ENCODE measurements around the gene TNNT1. TPM values are rescaled to one million over a fixed set of nuclear protein-coding genes. Genes with fewer than 3 reads are reported as not detected.

The TNNT1 gene
- total and polyA plus RNA-seq, 9 donors = 1.3 to 3.6 (median 2.7) TPM; not detected in 4

DNA sequence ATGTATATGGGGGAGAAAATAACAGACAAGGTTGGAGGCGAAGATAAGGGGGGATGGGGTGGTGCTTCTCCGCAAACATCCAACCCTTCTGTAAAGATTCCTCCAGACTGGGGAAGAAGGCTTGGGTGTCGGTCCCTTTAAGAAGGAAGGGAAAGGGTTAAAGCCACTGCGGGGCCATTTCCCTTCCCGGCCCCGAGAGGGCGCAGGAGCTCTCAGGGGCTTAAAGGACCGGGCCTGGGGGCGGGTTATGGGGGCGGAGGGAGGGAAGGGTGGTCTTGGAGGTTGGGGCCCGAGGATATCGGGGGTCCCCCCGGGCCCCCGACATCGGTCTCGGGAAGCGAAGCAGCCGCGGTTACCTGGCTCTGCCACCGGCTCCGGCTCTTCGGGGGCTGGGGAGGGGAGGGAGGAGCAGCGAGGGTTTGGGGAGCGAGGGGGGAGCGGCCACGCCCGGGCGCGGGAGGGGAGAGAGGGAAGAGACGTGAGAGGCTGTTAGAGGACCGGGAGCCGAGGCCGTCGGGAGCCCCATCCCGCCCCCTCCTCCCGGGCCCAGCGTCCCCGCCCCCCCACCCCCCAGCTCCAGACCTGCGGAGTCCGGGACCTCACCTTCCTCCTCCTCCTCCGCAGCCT is 2.8 kb downstream of the TNNT1 start:
- Histone ChIP-seq H3K36me3 (no peaks in the 10 kb centered on the region), H3K9me3 (no peaks in the 10 kb centered on the region), H3K27ac (no peak overlapping the region), H3K27me3 (peaks cover 5% of the 10 kb centered on the region), H3K4me1 (ENCODE audit: insufficient read depth) (no peaks in the 10 kb centered on the region), H3K4me3 (no peak overlapping the region)
- intact Hi-C loops (cut with DNase I) = loop anchor here in 3 of 4 donors (10.0 kb wide), 2 partner anchors 229 to 359 kb away; partner anchors contain the start of genes IL11 (in 1 of the 3) and TMEM190 (in 1 of the 3)
- 1% methylated on average over 38 to 41 of the region's 41 CpGs for WGBS, 3 donors
- TF ChIP-seq EP300 (IDR thresholded peaks at IDR 0.05) = no peak
- DNase-seq = no peak

DNA sequence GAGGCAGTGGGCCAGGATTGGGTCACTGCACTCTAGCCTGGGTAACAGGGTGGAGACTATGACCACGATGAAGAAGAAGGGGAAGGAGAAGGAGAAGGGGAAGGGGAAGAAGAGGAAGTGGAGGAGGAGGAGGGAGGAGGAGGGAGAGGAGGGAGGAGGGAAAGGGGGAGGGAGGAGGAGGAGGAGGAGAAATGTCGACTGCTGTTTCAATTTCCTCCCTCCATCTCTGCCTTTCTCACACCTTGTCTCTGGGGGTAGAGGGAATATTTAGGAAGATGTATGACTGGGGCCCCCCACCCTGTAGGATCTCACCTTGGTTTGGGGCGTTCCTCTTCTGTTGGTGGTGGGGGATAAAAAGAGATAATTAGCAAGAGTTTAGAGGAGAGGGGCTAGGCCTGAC is 3.8 kb downstream of the TNNT1 start:
- Histone ChIP-seq H3K4me3 (no peak overlapping the region), H3K27ac (no peak overlapping the region), H3K27me3 (peaks cover 5% of the 10 kb centered on the region), H3K9me3 (no peaks in the 10 kb centered on the region), H3K36me3 (no peaks in the 10 kb centered on the region), H3K4me1 (ENCODE audit: insufficient read depth) (no peaks in the 10 kb centered on the region)
- intact Hi-C loops (cut with DNase I) = loop anchor here in 3 of 4 donors (10.0 kb wide), 2 partner anchors 230 to 360 kb away; partner anchors contain the start of genes IL11 (in 1 of the 3) and TMEM190 (in 1 of the 3)
- TF ChIP-seq EP300 (IDR thresholded peaks at IDR 0.05) (no peak), POLR2A (IDR thresholded peaks at IDR 0.05) (no peak)
- TF ChIP-seq, protein P1, sequence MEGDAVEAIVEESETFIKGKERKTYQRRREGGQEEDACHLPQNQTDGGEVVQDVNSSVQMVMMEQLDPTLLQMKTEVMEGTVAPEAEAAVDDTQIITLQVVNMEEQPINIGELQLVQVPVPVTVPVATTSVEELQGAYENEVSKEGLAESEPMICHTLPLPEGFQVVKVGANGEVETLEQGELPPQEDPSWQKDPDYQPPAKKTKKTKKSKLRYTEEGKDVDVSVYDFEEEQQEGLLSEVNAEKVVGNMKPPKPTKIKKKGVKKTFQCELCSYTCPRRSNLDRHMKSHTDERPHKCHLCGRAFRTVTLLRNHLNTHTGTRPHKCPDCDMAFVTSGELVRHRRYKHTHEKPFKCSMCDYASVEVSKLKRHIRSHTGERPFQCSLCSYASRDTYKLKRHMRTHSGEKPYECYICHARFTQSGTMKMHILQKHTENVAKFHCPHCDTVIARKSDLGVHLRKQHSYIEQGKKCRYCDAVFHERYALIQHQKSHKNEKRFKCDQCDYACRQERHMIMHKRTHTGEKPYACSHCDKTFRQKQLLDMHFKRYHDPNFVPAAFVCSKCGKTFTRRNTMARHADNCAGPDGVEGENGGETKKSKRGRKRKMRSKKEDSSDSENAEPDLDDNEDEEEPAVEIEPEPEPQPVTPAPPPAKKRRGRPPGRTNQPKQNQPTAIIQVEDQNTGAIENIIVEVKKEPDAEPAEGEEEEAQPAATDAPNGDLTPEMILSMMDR (IDR thresholded peaks at IDR 0.05) = no peak
- DNase-seq = no peak
- WGBS, 3 donors = 12 to 17% (median 15%) methylated on average over 3 of the region's 3 CpGs

DNA sequence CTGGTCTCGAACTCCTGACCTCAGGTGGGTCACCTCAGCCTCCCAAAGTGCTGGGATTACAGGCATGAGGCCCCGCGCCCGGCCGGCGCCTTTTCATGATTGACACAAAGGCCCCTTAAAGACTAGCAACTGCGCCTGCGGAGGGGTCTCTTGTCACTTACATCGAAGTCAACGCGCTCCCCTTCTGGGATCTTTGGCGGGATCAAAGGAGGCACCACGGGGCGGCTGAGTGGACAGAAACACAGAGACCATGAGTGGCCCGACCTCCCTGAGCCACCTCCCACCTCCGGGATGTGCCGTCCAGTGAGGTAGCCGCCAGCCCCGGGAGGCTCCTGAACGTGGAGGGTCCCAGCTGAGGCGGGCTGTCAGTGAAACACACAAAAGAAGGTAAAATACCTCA is 7.3 kb downstream of the TNNT1 start:
- H3K27ac ChIP-seq = no peak overlapping the region
- H3K4me3 ChIP-seq = no peak overlapping the region
- peaks cover 4% of the 10 kb centered on the region for H3K27me3 ChIP-seq
- 11 to 29% (median 25%) methylated on average over 21 of the region's 21 CpGs for WGBS, 3 donors
- H3K36me3 ChIP-seq = no peaks in the 10 kb centered on the region
- DNase-seq = no peak
- TF ChIP-seq EP300 (IDR thresholded peaks at IDR 0.05) = no peak
- TF ChIP-seq, protein P1 (IDR thresholded peaks at IDR 0.05) = no peak
- TF ChIP-seq POLR2A (IDR thresholded peaks at IDR 0.05) = no peak
- intact Hi-C loops (cut with DNase I) = loop anchor here in 3 of 4 donors (5.0 to 10.0 kb wide), 3 partner anchors 233 to 363 kb away; partner anchors contain the start of genes IL11 (in 1 of the 3) and TMEM190 (in 1 of the 3)
- no peaks in the 10 kb centered on the region for H3K4me1 ChIP-seq (ENCODE audit: insufficient read depth)
- no peaks in the 10 kb centered on the region for H3K9me3 ChIP-seq

DNA sequence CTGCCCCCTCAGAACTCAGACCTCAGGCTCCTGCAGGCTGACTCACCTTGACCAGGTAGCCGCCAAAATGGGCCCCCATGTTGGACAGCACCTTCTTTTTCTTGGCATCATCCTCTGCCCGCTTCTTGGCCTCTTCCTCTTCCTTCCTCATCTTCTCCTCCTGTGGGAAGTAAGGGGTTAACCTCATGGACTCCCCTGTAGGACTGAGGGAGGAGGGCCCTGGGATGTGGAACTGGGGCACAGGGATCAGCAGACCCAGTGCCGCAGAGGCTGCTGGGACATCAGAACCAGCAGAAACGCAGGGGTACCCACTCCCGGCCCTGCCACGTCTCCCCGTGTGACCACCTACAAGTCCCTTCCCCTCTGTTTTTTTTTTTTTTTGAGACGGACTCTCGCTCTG is 11.1 kb downstream of the TNNT1 start:
- Histone ChIP-seq H3K27me3 (peaks cover 2% of the 10 kb centered on the region), H3K4me1 (ENCODE audit: insufficient read depth) (no peaks in the 10 kb centered on the region), H3K9me3 (no peaks in the 10 kb centered on the region), H3K27ac (no peak overlapping the region), H3K36me3 (no peaks in the 10 kb centered on the region), H3K4me3 (no peak overlapping the region)
- no peak for DNase-seq
- 28 to 41% (median 36%) methylated on average over 9 of the region's 9 CpGs for WGBS, 3 donors
- intact Hi-C loops (cut with DNase I) = no loop called here
- TF ChIP-seq, protein P1 (IDR thresholded peaks at IDR 0.05) = no peak
- TF ChIP-seq EP300 (IDR thresholded peaks at IDR 0.05) (no peak), POLR2A (IDR thresholded peaks at IDR 0.05) (no peak)

DNA sequence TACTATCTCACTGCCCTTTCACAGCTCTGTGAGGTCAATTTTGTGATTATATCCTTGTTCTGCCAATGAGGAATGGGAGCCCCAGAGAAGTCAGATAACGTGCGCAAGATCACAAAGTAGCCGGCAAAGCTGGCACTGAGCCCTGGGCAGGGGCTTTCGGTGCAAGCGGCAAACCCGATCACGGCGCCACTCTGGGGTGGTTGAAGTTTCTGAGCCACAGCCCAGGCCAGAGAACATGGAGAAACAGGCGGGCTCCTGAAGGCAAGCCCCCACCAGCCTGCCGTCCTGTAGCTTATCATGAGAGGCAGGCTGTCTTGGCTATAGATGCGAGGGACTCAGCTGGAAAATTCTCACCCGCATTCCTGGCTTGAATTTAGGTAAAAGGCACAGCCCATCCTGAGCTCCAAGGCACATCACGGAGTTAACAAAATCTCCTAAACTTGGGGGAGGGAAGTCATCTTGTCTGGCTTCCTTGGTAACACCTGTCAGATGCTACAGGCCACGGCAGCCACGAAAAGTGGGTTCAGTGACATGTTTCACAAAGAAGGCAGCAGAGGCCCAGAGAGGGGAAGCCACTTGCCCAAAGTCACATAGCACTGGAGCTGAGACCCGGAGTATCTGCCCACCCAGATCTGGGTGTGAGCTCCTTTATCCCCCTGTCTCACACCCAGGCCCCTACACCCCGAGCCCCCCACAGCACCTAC is 12.5 kb downstream of the TNNT1 start:
- 51 to 67% (median 60%) methylated on average over 17 of the region's 17 CpGs for WGBS, 3 donors
- no peaks in the 10 kb centered on the region for H3K4me1 ChIP-seq (ENCODE audit: insufficient read depth)
- TF ChIP-seq EP300 (IDR thresholded peaks at IDR 0.05) (no peak), POLR2A (IDR thresholded peaks at IDR 0.05) (no peak)
- TF ChIP-seq, protein P1 (IDR thresholded peaks at IDR 0.05) = no peak
- no peaks in the 10 kb centered on the region for H3K27me3 ChIP-seq
- no peaks in the 10 kb centered on the region for H3K36me3 ChIP-seq
- H3K4me3 ChIP-seq = no peak overlapping the region
- intact Hi-C loops (cut with DNase I) = no loop called here
- no peak for DNase-seq
- H3K9me3 ChIP-seq = no peaks in the 10 kb centered on the region
- no peak overlapping the region for H3K27ac ChIP-seq
